Adrenal gland (tissue), 12 donors: ENCODE measurements around the gene HCRT. TPM values are rescaled to one million over a fixed set of nuclear protein-coding genes. Genes with fewer than 3 reads are reported as not detected.
A peak's percentile ranks its signal among the peaks of the same experiment; 100 is the strongest.

Source experiments
- DNase-seq, 7 donors: peaks; one replicate each; pipeline ENCODE4 v3.0.0-alpha.2; 2019 to 2020
- H3K27ac ChIP-seq, 5 donors: fragments of 200-600 bp; sonication (generic) in 4 of 5; 1 replicate in 3 of 5; 2 replicates in 2 of 5; pipeline versions ENCODE4 v1.5.1 to v1.8.0; 2016 to 2020; ENCODE audit warnings: mild to moderate bottlenecking in 1 of 5
- H3K27me3 ChIP-seq: fragments of 200-600 bp; 2 replicates; pipeline ENCODE4 v1.8.0; 2021
- H3K36me3 ChIP-seq, 2 donors: fragments of 200-600 bp; replicated peaks in 1 of 2; 1 replicate in 1 of 2; 2 replicates in 1 of 2; pipeline versions ENCODE4 v1.5.1 to v1.8.0; 2018 to 2022
- H3K4me1 ChIP-seq, 2 donors: fragments of 200-600 bp; replicated peaks in 1 of 2; 1 replicate in 1 of 2; 2 replicates in 1 of 2; pipeline versions ENCODE4 v1.5.1 to v1.8.0; 2018 to 2021
- H3K4me3 ChIP-seq, 4 donors: fragments of 200-600 bp; sonication (generic) in 3 of 4; one replicate each; pipeline ENCODE4 v1.5.1; 2016 to 2018
- H3K9me3 ChIP-seq, 3 donors: fragments of 200-600 bp; sonication (generic) in 1 of 3; replicated peaks in 1 of 3; 1 replicate in 2 of 3; 2 replicates in 1 of 3; pipeline versions ENCODE4 v1.5.1 to v1.8.0; 2016 to 2021
- POLR2A ChIP-seq, 2 donors: fragments of 450-650 bp; IDR thresholded peaks; one replicate each; pipeline ENCODE4 v1.6.1; 2017; ENCODE audit warnings: antibody characterized with exemption in 2 of 2, mild to moderate bottlenecking in 2 of 2, moderate library complexity in 1 of 2
- WGBS, 4 donors: extraction: QIAGEN DNeasy Blood & Tissue Kit in 2 of 4; methylation state at CpG; one replicate each; pipeline versions ENCODE4 v1.1.5 to v1.1.7; 2013 to 2017; 5-methylcytosine and 5-hydroxymethylcytosine counted together
- intact Hi-C, 2 donors: fragments of 100-400 bp; cut with DNase I; formaldehyde crosslinking; loops; one replicate each; pipeline versions ENCODE4 v1.14.1 to v1.15.0; 2022 to 2023
- polyA plus RNA-seq, 3 donors: library from polyadenylated mRNA; stranded (reverse); fragments of 200-250 nt in 2 of 3; fragments of 350-450 nt in 1 of 3; fragmentation: Illumina TruSeq in 1 of 3; extraction: RNeasy Lipid Tissue Mini Kit (QIAGEN cat#74804) in 1 of 3; gene quantifications; one replicate each; pipeline ENCODE4 v1.2.3, GENCODE V29; 2013 to 2014
- total RNA-seq, 9 donors: library from RNA; depleted of rRNA in 4 of 9; stranded (reverse); fragments of >200 nt in 4 of 9; fragments of 120-200 nt in 1 of 9; fragmentation: NEBNext Ultra II Directional in 1 of 9; extraction: Animal tissue kit (Norgen Biotek cat#: 25700) in 1 of 9; gene quantifications; one replicate each; pipeline versions ENCODE4 v1.1.0 to v1.2.4, GENCODE V29; 2013 to 2023
- TF ChIP-seq, protein P1 (sequence below), 6 experiments: fragments of 450-650 bp in 4 of 6; fragments of 200-600 bp in 2 of 6; sonication (generic) in 1 of 6; IDR thresholded peaks; 1 replicate in 5 of 6; 2 replicates in 1 of 6; pipeline versions ENCODE4 v1.5.1 to v1.8.0; 2016 to 2021; ENCODE audit warnings: antibody characterized with exemption in 6 of 6, mild to moderate bottlenecking in 2 of 6, moderate library complexity in 1 of 6
- donor health status: healthy with polysubstance abuse.
- donor health status: Bipolar disorder and iron deficiency.
- donor health status: DM: yes; HTN: yes; CAD: no.
- donor health status: DM: no; HTN: no; CAD: no.
- donor health status: DM: no; HTN: no; CAD: no.
- donor health status: DM: yes; HTN: yes; CAD: no.

HCRT gene
- total and polyA plus RNA-seq, 12 donors: not detected

DNA sequence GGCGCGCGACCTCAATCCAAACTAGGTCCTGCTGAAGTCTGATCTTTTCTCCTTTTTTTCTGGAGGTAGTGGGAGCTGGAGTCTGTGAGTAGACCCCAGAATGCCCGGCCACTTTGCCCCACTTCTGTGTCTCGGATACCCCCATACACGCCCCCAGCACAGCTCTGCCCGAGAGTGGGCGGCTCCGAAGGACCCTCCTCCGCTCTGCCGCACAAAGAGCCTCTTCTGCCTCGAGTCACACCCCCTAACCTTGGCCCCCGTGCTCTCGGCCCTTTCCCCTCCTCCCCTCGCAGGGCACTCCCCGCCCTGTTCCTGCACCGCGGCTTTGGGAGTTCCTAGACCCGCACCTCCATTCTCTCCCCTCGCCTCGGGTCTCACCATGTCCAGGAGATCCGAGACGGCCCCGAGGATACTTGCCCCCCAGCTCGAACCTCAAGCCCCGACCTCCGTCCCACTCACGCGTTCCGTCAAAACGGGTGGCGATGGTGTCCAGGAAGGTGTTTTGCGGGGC is 4.8 kb downstream of the HCRT start:
- TF ChIP-seq, protein P1, sequence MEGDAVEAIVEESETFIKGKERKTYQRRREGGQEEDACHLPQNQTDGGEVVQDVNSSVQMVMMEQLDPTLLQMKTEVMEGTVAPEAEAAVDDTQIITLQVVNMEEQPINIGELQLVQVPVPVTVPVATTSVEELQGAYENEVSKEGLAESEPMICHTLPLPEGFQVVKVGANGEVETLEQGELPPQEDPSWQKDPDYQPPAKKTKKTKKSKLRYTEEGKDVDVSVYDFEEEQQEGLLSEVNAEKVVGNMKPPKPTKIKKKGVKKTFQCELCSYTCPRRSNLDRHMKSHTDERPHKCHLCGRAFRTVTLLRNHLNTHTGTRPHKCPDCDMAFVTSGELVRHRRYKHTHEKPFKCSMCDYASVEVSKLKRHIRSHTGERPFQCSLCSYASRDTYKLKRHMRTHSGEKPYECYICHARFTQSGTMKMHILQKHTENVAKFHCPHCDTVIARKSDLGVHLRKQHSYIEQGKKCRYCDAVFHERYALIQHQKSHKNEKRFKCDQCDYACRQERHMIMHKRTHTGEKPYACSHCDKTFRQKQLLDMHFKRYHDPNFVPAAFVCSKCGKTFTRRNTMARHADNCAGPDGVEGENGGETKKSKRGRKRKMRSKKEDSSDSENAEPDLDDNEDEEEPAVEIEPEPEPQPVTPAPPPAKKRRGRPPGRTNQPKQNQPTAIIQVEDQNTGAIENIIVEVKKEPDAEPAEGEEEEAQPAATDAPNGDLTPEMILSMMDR (IDR thresholded peaks at IDR 0.05): no peak
- no peak for TF ChIP-seq POLR2A (IDR thresholded peaks at IDR 0.05)
- 1 to 3% (median 2%) methylated on average over 26 to 33 of the region's 33 CpGs for WGBS, 4 donors
- Histone ChIP-seq H3K9me3 (no peaks in the 10 kb centered on the region), H3K36me3 (no peaks in the 10 kb centered on the region), H3K4me1 (peaks cover 15 to 31% of the 10 kb centered on the region in 2 donors), H3K27ac (no peak overlapping the region), H3K4me3 (peak overlapping the region in 1 of 4 donors; percentile 58), H3K27me3 (no peaks in the 10 kb centered on the region)
- DNase-seq: no peak
- intact Hi-C loops: loop anchor here (5.0 kb wide), 2 partner anchors 53 to 63 kb away; no protein-coding TSS in a partner anchor

DNA sequence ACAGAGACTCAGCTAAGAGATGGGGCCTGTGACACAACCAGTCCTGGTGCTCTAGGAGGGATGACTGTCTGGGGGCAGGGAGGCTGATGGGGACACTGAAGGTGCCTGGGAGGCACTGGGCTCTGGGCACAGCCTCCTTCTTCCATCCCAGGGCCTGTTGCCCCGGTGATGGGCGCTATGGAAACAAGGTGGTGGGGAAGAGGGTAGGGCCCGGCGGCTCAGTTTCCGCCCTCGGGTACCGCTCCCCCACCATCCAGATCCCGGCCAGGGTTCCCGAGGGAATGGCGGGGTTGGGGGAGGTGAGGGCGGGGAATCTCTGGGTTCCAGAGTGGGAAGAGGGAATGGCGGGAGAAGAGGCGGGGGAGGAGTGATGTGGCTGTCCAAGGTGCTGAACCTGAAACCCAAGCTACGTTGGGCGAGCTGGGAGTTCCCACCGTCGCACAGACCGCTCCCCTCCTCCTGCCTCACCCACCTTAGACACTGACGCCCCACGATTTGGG is 5.3 kb downstream of the HCRT start:
- intact Hi-C loops: loop anchor here (5.0 kb wide), 2 partner anchors 53 to 63 kb away; no protein-coding TSS in a partner anchor
- 11 to 34% (median 16%) methylated on average over 6 to 20 of the region's 20 CpGs for WGBS, 4 donors
- Histone ChIP-seq H3K4me1 (peaks cover 15 to 31% of the 10 kb centered on the region in 2 donors), H3K4me3 (no peak overlapping the region), H3K27me3 (no peaks in the 10 kb centered on the region), H3K27ac (no peak overlapping the region), H3K36me3 (no peaks in the 10 kb centered on the region), H3K9me3 (no peaks in the 10 kb centered on the region)
- peak; percentile 61 to 74 (median 69) for DNase-seq
- TF ChIP-seq, protein P1 (IDR thresholded peaks at IDR 0.05): no peak
- TF ChIP-seq POLR2A (IDR thresholded peaks at IDR 0.05): no peak

DNA sequence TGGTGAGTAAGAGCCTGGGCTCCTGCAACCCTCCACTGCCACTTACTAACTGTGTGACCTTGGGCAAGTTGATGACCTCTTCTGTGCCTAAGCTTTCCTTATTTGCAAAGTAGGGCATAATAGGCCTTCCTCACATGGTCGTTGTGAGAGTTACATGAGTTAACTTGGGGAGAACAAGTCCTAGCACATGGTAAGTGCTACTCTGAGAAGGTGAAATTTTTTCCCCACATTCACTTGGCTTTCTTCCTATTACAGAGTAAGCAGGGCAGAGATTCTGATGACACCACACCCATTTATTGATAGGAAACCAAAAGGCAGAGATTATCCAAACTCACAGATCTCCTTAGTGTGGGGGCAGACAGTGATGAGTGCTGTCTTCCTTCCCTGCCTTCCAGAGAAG is 5.9 kb downstream of the HCRT start:
- WGBS, 4 donors: 8 to 46% (median 20%) methylated on average over 1 of the region's 1 CpG
- H3K27me3 ChIP-seq: no peaks in the 10 kb centered on the region
- DNase-seq: no peak
- no peaks in the 10 kb centered on the region for H3K36me3 ChIP-seq
- TF ChIP-seq POLR2A (IDR thresholded peaks at IDR 0.05): no peak
- TF ChIP-seq, protein P1 (IDR thresholded peaks at IDR 0.05): no peak
- H3K4me3 ChIP-seq: no peak overlapping the region
- peaks cover 12 to 26% of the 10 kb centered on the region in 2 donors for H3K4me1 ChIP-seq
- no peaks in the 10 kb centered on the region for H3K9me3 ChIP-seq
- intact Hi-C loops: no loop called here
- H3K27ac ChIP-seq: no peak overlapping the region

DNA sequence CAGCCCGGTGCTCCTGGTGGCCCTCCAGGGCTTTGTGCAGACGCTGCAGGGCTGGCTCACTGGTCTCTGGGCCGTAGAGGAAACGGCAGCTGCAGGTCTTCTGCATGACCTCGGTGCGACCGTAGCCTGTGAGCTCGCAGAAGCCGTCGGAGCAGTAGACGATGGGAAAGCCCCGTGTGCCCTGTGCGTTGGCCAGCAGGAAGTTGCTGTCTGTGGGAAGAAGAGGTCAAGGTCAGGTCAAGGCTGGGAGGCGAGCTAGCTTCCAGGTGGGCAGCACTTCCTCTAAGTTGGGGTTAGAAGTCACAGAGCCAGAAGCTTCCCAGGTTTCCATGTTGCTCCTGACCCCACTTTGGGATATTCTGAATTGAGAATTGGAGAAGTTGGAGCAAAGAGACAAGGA is 6.4 kb downstream of the HCRT start:
- H3K4me1 ChIP-seq: peaks cover 10 to 24% of the 10 kb centered on the region in 2 donors
- H3K27me3 ChIP-seq: no peaks in the 10 kb centered on the region
- H3K36me3 ChIP-seq: no peaks in the 10 kb centered on the region
- intact Hi-C loops: no loop called here
- no peak for DNase-seq
- no peak overlapping the region for H3K27ac ChIP-seq
- TF ChIP-seq POLR2A (IDR thresholded peaks at IDR 0.05): no peak
- WGBS, 4 donors: 0 to 39% (median 19%) methylated on average over 1 to 14 of the region's 14 CpGs
- H3K4me3 ChIP-seq: no peak overlapping the region
- no peaks in the 10 kb centered on the region for H3K9me3 ChIP-seq

DNA sequence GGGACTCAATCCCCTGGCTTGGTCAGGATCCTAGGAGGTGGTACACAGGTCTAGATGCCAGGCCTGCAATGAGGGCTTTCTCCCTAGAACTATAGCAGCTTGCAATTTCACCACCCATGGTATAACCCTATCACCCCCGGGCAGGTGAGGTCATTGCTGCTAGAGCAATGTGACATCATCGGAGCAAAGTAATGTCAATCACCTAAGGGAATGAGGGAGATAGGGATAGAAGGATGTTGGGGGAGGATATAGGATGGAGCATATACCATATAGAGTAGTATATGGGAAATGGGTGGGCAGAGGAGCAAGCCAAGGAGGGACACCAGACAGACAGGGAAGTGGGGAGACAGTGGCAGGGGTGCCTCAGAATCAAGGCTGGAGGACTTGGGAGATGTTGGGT is 7.6 kb downstream of the HCRT start:
- H3K4me1 ChIP-seq: peaks cover 10 to 14% of the 10 kb centered on the region in 2 donors
- H3K27me3 ChIP-seq: no peaks in the 10 kb centered on the region
- H3K4me3 ChIP-seq: no peak overlapping the region
- no peaks in the 10 kb centered on the region for H3K9me3 ChIP-seq
- H3K27ac ChIP-seq: no peak overlapping the region
- intact Hi-C loops: no loop called here
- H3K36me3 ChIP-seq: no peaks in the 10 kb centered on the region
- 85 to 89% (median 88%) methylated on average over 2 of the region's 2 CpGs for WGBS, 4 donors
- DNase-seq: no peak
- TF ChIP-seq, protein P1 (IDR thresholded peaks at IDR 0.05): no peak
- TF ChIP-seq POLR2A (IDR thresholded peaks at IDR 0.05): no peak
